Prostate gland (tissue), 2 donors: ENCODE data around the gene CUX1.
A peak's percentile ranks its signal among the peaks of the same experiment; 100 is the strongest.

ENCODE experiments used
- POLR2AphosphoS5 ChIP-seq: sonication (generic); formaldehyde crosslinking; IDR thresholded peaks from one replicate; pipeline ENCODE4 v1.6.1; 2017; ENCODE audit warnings: antibody characterized with exemption
- TF ChIP-seq, protein P1 (sequence below), 4 experiments: fragments of 200-600 bp in 2 of 4; fragments of 450-650 bp in 2 of 4; sonication (generic) in 2 of 4; IDR thresholded peaks; 1 replicate in 3 of 4; 2 replicates in 1 of 4; pipeline ENCODE4 v1.5.1; 2016 to 2019; ENCODE audit warnings: antibody characterized with exemption in 4 of 4, mild to moderate bottlenecking in 2 of 4, moderate library complexity in 2 of 4

DNA sequence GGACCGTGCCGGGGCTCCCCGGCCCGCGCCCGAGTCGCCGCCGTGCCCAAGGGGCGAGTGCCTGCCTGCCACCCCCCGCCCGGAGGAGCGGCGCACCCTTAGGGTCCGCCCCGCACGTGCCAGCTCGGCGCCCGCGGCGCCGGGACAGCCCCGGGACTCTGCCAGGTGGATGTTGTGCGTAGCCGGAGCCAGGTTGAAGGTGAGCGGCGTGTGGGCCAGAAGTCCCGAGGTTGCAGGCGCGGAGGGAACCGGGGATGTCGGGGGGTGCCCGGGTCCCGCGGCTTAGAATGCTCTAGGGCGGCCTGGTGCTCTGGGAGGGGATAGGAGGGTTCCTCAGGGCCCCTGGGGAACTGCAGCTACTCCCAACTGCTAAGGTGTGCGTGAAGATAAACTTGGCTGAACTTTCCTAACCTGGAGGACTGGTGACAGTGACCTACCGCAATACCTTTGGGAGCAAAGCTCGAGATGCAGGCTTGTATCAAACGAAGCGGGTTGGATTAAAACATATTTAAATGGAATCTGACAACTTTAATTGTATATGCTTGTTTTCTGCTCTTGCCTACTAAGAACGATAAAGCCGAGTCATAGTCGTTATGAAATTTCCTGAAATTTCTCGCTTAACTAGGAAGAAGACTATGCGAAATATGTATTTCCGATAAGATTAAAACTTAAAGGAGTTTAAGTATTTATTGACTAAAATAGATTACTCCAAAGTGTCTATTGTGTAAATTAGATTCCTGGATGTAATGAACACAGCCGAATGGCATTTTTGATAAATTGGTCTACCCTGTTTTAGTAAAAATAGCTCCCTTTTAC, at the start of gene CUX1:
- TF ChIP-seq, protein P1, sequence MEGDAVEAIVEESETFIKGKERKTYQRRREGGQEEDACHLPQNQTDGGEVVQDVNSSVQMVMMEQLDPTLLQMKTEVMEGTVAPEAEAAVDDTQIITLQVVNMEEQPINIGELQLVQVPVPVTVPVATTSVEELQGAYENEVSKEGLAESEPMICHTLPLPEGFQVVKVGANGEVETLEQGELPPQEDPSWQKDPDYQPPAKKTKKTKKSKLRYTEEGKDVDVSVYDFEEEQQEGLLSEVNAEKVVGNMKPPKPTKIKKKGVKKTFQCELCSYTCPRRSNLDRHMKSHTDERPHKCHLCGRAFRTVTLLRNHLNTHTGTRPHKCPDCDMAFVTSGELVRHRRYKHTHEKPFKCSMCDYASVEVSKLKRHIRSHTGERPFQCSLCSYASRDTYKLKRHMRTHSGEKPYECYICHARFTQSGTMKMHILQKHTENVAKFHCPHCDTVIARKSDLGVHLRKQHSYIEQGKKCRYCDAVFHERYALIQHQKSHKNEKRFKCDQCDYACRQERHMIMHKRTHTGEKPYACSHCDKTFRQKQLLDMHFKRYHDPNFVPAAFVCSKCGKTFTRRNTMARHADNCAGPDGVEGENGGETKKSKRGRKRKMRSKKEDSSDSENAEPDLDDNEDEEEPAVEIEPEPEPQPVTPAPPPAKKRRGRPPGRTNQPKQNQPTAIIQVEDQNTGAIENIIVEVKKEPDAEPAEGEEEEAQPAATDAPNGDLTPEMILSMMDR (IDR thresholded peaks at IDR 0.05) = peak in 1 of 4 experiments; percentile 22
- TF ChIP-seq POLR2AphosphoS5 = no peak
